GM21367 (cell line): ENCODE results near the gene SHROOM4.

Experiments used
- ATAC-seq: cut with Tn5 transposase; IDR thresholded peaks from one replicate; pipeline ENCODE4 v1.9.1; 2021; ENCODE audit not compliant: unreplicated experiment

SHROOM4 gene

GRCh38 chrX:50787099-50787498 is 26.9 kb downstream of the SHROOM4 start:
- no peak for ATAC-seq

GRCh38 chrX:50780144-50780543 is 33.9 kb downstream of the SHROOM4 start:
- no peak for ATAC-seq

GRCh38 chrX:50779694-50780093 is 34.3 kb downstream of the SHROOM4 start:
- ATAC-seq: no peak

GRCh38 chrX:50778272-50778671 is 35.7 kb downstream of the SHROOM4 start:
- ATAC-seq: no peak

- ATAC-seq: no peak
These were observed 37.7 kb downstream of the SHROOM4 start for GRCh38 chrX:50776248-50776647.

- ATAC-seq: no peak
These were observed 42.6 kb downstream of the SHROOM4 start for GRCh38 chrX:50771382-50771781.

- ATAC-seq: no peak
These were observed 43.3 kb downstream of the SHROOM4 start for GRCh38 chrX:50770702-50771101.

GRCh38 chrX:50769389-50770063 is 44.5 kb downstream of the SHROOM4 start:
- no peak for ATAC-seq

GRCh38 chrX:50768801-50769200 is 45.2 kb downstream of the SHROOM4 start:
- ATAC-seq: no peak

GRCh38 chrX:50765986-50766385 is 48.0 kb downstream of the SHROOM4 start:
- ATAC-seq: no peak

- ATAC-seq: no peak
These were observed 51.4 kb downstream of the SHROOM4 start for GRCh38 chrX:50762578-50762977.

- no peak for ATAC-seq
These were observed 57.7 kb downstream of the SHROOM4 start for GRCh38 chrX:50756276-50756675.

GRCh38 chrX:50751091-50751490 is 62.9 kb downstream of the SHROOM4 start:
- no peak for ATAC-seq

- ATAC-seq: no peak
These were observed 66.5 kb downstream of the SHROOM4 start for GRCh38 chrX:50747471-50747900.

- ATAC-seq: no peak
These were observed 77.3 kb downstream of the SHROOM4 start for GRCh38 chrX:50736656-50737055.

GRCh38 chrX:50726296-50726695 is 87.7 kb downstream of the SHROOM4 start:
- no peak for ATAC-seq

GRCh38 chrX:50725310-50725709 is 88.7 kb downstream of the SHROOM4 start:
- no peak for ATAC-seq

GRCh38 chrX:50723006-50723405 is 91.0 kb downstream of the SHROOM4 start:
- ATAC-seq: no peak

- ATAC-seq: no peak
These were observed 92.1 kb downstream of the SHROOM4 start for GRCh38 chrX:50721764-50722521.

- no peak for ATAC-seq
These were observed 94.4 kb downstream of the SHROOM4 start for GRCh38 chrX:50719614-50720013.

GRCh38 chrX:50718776-50719175 is 95.2 kb downstream of the SHROOM4 start:
- no peak for ATAC-seq

GRCh38 chrX:50716706-50717105 is 97.3 kb downstream of the SHROOM4 start:
- no peak for ATAC-seq

- no peak for ATAC-seq
These were observed 101.2 kb downstream of the SHROOM4 start for GRCh38 chrX:50712777-50713176.
